ENCODE results near the gene PCDHA1.

The PCDHA1 gene

DNA sequence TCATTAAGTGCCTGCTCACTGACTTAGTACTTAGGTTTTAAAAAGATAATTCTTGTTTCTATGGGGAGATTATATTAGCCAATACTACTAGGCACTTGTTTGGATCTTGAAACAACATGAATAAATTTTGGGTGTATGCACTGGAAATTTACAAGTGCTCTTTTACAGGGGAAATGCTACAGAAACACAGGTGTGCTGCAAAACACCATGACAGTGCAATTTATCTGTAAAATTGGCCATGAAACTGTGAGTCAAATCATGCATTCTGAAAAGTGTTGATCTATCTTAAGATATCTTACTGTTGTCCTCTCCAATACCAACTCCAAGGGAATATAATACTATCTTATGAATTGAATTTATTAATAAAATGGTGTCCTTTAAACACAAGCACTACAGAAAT, 253.1 kb downstream of the PCDHA1 start:
- no peak for DNase-seq
- Mint-ChIP-seq H3K4me1 (no peaks in the 10 kb centered on the region), H3K9me3 (no peaks in the 10 kb centered on the region), H3K27me3 (ENCODE audit: low read depth, poor library complexity) (no peaks in the 10 kb centered on the region), H3K36me3 (ENCODE audit: low read depth) (no peaks in the 10 kb centered on the region), H3K27ac (no peak overlapping the region), H3K4me3 (peak overlapping the region; percentile 19)
- TF ChIP-seq, protein P1, sequence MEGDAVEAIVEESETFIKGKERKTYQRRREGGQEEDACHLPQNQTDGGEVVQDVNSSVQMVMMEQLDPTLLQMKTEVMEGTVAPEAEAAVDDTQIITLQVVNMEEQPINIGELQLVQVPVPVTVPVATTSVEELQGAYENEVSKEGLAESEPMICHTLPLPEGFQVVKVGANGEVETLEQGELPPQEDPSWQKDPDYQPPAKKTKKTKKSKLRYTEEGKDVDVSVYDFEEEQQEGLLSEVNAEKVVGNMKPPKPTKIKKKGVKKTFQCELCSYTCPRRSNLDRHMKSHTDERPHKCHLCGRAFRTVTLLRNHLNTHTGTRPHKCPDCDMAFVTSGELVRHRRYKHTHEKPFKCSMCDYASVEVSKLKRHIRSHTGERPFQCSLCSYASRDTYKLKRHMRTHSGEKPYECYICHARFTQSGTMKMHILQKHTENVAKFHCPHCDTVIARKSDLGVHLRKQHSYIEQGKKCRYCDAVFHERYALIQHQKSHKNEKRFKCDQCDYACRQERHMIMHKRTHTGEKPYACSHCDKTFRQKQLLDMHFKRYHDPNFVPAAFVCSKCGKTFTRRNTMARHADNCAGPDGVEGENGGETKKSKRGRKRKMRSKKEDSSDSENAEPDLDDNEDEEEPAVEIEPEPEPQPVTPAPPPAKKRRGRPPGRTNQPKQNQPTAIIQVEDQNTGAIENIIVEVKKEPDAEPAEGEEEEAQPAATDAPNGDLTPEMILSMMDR (IDR thresholded peaks at IDR 0.05), result no peak

DNA sequence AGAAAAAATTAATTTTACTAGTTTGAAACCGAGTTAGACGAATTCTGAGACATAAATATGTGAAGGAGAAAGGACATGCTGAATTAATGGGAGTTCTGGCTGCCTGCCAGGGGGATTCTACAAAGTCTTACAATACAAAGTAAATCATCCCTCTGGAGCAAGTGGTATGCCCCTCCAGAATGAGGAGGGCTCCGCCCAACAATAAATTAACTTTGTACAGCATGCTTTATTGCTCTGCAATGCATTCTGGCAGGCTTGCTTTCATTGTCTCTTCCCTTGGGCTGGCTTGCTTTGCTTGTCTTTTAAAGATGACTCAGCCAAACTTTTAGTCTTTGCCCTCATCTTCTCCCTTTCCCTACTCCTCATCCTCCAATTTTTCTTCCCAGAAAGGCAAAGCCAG, 253.6 kb downstream of the PCDHA1 start:
- H3K36me3 Mint-ChIP-seq (ENCODE audit: low read depth), result no peaks in the 10 kb centered on the region
- peak overlapping the region; percentile 19 for H3K4me3 Mint-ChIP-seq
- peak; percentile 38 for DNase-seq
- H3K9me3 Mint-ChIP-seq, result no peaks in the 10 kb centered on the region
- H3K27me3 Mint-ChIP-seq (ENCODE audit: low read depth, poor library complexity), result peaks cover 3% of the 10 kb centered on the region
- no peak overlapping the region for H3K27ac Mint-ChIP-seq
- TF ChIP-seq, protein P1 (IDR thresholded peaks at IDR 0.05), result no peak
- H3K4me1 Mint-ChIP-seq, result no peaks in the 10 kb centered on the region

DNA sequence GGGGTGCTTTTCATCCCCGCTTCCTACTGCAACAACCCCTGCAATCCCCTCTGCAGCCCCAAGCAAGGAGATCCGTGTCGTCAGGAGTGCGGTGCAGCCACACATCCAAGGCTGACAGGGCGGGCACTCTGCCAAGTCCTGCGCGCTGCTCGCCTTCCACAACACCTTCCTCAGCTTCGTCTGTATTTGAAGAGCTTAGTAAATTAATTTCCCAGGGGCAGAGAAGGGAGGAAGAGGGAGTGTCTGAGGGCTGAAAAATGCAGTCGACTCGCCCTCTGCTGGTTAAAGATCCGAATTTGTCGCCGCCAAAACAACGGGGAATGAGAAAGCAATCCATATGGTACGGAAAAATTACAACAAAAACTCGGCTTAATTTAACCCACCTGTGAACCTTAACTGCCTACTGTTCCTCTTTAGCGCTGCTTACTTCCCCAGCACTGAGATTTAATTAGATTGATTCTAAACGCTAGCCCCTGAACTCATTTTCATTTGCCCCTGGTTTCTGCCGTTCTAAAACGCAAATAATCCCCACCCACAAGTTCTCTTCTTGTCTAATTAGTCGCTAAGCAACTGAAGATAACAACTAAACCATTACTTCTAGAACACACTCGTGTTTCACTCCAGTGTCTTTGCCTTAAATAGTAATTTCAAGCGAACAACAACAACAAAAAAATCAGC, 254.3 kb downstream of the PCDHA1 start:
- no peak overlapping the region for H3K4me3 Mint-ChIP-seq
- H3K36me3 Mint-ChIP-seq (ENCODE audit: low read depth), result no peaks in the 10 kb centered on the region
- H3K4me1 Mint-ChIP-seq, result no peaks in the 10 kb centered on the region

DNA sequence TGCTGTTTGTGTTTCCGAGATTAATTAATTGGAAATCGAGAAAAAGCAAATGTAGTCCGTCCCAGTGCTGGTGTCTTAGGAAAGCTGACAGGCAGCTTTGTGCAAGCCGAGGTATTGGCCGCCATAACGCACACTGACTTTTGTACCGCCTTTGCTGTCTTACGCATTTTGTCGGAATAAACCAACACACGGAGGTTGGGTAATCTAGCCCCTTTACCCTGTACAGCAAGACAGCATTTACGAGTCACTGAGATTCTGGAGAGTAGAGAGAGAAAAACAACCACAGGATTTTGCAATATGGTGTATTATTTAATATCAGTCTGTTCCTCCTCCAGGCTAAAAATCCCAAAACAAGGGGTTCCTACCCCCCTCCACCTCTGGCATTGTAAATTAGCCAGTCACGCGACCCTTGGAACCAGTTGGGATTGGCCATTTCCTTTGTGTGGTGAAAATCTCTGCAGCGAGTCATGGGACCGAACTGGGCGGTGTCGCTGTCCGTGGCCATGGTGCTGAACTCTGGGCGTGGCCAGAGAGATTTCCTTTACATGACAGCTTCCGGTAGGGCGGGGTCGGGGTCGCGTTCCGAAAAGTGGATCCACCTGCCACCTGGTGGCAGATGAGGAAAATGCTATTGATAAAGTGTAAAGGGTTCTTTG, 255.0 kb downstream of the PCDHA1 start:
- TF ChIP-seq, protein P1 (IDR thresholded peaks at IDR 0.05), result peak; percentile 68
- Mint-ChIP-seq H3K9me3 (no peaks in the 10 kb centered on the region), H3K27me3 (ENCODE audit: low read depth, poor library complexity) (peaks cover 16% of the 10 kb centered on the region), H3K4me1 (no peaks in the 10 kb centered on the region), H3K4me3 (no peak overlapping the region), H3K27ac (no peak overlapping the region), H3K36me3 (ENCODE audit: low read depth) (no peaks in the 10 kb centered on the region)
- DNase-seq, result peak; percentile 99

More for the DNA sequence above, 254.3 kb downstream of the PCDHA1 start:
- H3K9me3 Mint-ChIP-seq, result no peaks in the 10 kb centered on the region
- TF ChIP-seq, protein P1 (IDR thresholded peaks at IDR 0.05), result peak; percentile 64
- no peak overlapping the region for H3K27ac Mint-ChIP-seq
- peak; percentile 67 for DNase-seq
- peaks cover 10% of the 10 kb centered on the region for H3K27me3 Mint-ChIP-seq (ENCODE audit: low read depth, poor library complexity)

DNA sequence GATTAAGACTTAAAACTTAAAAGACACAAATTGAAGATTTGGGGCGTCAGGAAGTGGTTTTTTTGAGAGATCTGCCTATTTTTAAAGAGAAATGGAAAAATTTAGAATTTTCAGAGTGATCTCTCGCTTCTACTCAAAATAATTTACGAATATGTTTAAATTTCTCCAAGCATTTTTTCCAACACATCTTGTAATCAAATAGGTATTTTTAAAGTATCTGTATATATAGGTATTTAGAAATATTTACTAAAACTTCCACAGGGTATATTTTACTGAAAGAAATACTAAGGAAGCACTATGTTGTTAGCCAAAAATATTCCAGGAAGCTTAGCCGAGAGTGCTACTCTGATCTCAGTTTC, 255.5 kb downstream of the PCDHA1 start:
- Mint-ChIP-seq H3K27me3 (ENCODE audit: low read depth, poor library complexity) (peaks cover 16% of the 10 kb centered on the region), H3K27ac (no peak overlapping the region), H3K4me1 (no peaks in the 10 kb centered on the region), H3K36me3 (ENCODE audit: low read depth) (no peaks in the 10 kb centered on the region), H3K9me3 (no peaks in the 10 kb centered on the region), H3K4me3 (no peak overlapping the region)
- TF ChIP-seq, protein P1 (IDR thresholded peaks at IDR 0.05), result no peak
- DNase-seq, result no peak

DNA sequence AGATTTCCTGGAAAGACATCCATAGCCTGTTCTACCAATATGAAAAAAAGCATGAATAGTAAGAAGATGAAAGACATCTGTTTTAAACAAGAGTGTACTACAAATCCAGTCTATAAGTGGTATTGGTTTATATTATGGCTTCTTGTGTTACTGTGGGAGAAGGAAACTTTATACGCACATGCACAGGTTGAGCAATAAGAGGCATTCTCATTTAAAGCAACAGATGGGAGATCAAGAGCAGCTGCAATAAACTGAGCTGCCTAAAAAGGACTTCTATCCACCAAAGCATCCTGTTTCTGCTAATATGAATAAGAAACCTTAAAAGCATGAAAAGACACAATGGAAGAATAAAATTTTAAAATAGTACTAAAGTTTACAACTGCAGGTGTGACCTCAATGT, 256.6 kb downstream of the PCDHA1 start:
- Mint-ChIP-seq H3K36me3 (ENCODE audit: low read depth) (no peaks in the 10 kb centered on the region), H3K4me3 (no peak overlapping the region), H3K4me1 (no peaks in the 10 kb centered on the region), H3K27me3 (ENCODE audit: low read depth, poor library complexity) (peaks cover 23% of the 10 kb centered on the region), H3K27ac (no peak overlapping the region), H3K9me3 (no peaks in the 10 kb centered on the region)
- no peak for DNase-seq
- TF ChIP-seq, protein P1 (IDR thresholded peaks at IDR 0.05), result no peak
